WTC11 (cell line): ENCODE measurements around the gene SAT2. TPM values are rescaled to one million over a fixed set of nuclear protein-coding genes. Genes with fewer than 3 reads are reported as not detected.

Experiments
- ATAC-seq: fragments of 200-7000 bp; cut with Tn5 transposase; 2 replicates; pipeline ENCODE4 v1.10.0; 2021; ENCODE audit warnings: mild to moderate bottlenecking, moderate library complexity
- CTCF ChIA-PET: fragments of 300-600 bp; sonication (Branson Sonifier 250); formaldehyde crosslinking; loops from one replicate; lab custom pipeline; 2021; ENCODE audit warnings: antibody characterized with exemption; lab: Charles Lee
- POLR2A ChIA-PET: fragments of 350-600 bp; sonication (Branson Sonifier 250); formaldehyde crosslinking; loops from one replicate; lab custom pipeline; 2021; ENCODE audit warnings: antibody characterized with exemption; lab: Charles Lee
- DNase-seq: peaks from one replicate; pipeline ENCODE4 v3.0.0; 2021; ENCODE audit warnings: low spot score
- H3K27ac Mint-ChIP-seq: 2 replicates; pipeline ENCODE4 v1.8.0; 2021; ENCODE audit warnings: mixed read lengths
- H3K27me3 Mint-ChIP-seq: 2 replicates; pipeline ENCODE4 v1.8.0; 2021; ENCODE audit warnings: low read depth, mild to moderate bottlenecking, moderate library complexity, mixed read lengths
- H3K36me3 Mint-ChIP-seq: 2 replicates; pipeline ENCODE4 v1.8.0; 2021; ENCODE audit warnings: mixed read lengths
- H3K4me1 Mint-ChIP-seq: 2 replicates; pipeline ENCODE4 v1.8.0; 2022; ENCODE audit warnings: mixed read lengths
- H3K4me3 Mint-ChIP-seq: 2 replicates; pipeline ENCODE4 v1.8.0; 2021; ENCODE audit warnings: mild to moderate bottlenecking, moderate library complexity, mixed read lengths
- H3K9me3 Mint-ChIP-seq: 2 replicates; pipeline ENCODE4 v1.8.0; 2021; ENCODE audit warnings: mixed read lengths
- NFATC4 ChIP-seq: fragments of 250-450 bp; sonication (Bioruptor Pico); IDR thresholded peaks from 2 replicates; pipeline ENCODE4 v1.9.0; 2021; ENCODE audit warnings: mild to moderate bottlenecking
- NFE2L1 ChIP-seq: sonication (generic); formaldehyde crosslinking; IDR thresholded peaks from 2 replicates; pipeline ENCODE4 v1.8.1; 2023; ENCODE audit warnings: missing genetic modification reagents
- OVOL2 ChIP-seq: fragments of 250-450 bp; sonication (Bioruptor Pico); IDR thresholded peaks from 2 replicates; pipeline ENCODE4 v1.9.0; 2021; ENCODE audit warnings: mild to moderate bottlenecking, borderline replicate concordance
- TEAD1 ChIP-seq: sonication (generic); formaldehyde crosslinking; IDR thresholded peaks from 2 replicates; pipeline ENCODE4 v1.8.0; 2022; ENCODE audit warnings: mild to moderate bottlenecking, missing genetic modification reagents
- ZNF121 ChIP-seq: sonication (generic); formaldehyde crosslinking; IDR thresholded peaks from 2 replicates; pipeline ENCODE4 v1.8.0; 2023; ENCODE audit warnings: missing genetic modification reagents
- total RNA-seq: library from RNA; stranded (reverse); gene quantifications from 3 replicates; pipeline ENCODE4 v1.2.3, GENCODE V29; 2021
- TF ChIP-seq, protein P1 (sequence below): fragments of 250-450 bp; sonication (Bioruptor Pico); IDR thresholded peaks from 2 replicates; pipeline ENCODE4 v1.9.0; 2021; ENCODE audit warnings: mild to moderate bottlenecking
- TF ChIP-seq, protein P2 (sequence below): fragments of 250-450 bp; sonication (Bioruptor Pico); IDR thresholded peaks from 2 replicates; pipeline ENCODE4 v1.9.0; 2021; ENCODE audit warnings: mild to moderate bottlenecking, borderline replicate concordance
- TF ChIP-seq, protein P3 (sequence below): sonication (generic); formaldehyde crosslinking; IDR thresholded peaks from 2 replicates; pipeline ENCODE4 v1.8.0; 2022; ENCODE audit warnings: mild to moderate bottlenecking, missing genetic modification reagents
- TF ChIP-seq, protein P4 (sequence below): sonication (generic); formaldehyde crosslinking; IDR thresholded peaks from 2 replicates; pipeline ENCODE4 v1.8.1; 2022; ENCODE audit warnings: low read depth, mild to moderate bottlenecking, moderate library complexity, missing genetic modification reagents, borderline replicate concordance
- TF ChIP-seq, protein P5 (sequence below): sonication (generic); formaldehyde crosslinking; IDR thresholded peaks from 2 replicates; pipeline ENCODE4 v1.8.1; 2022; ENCODE audit warnings: mild to moderate bottlenecking, missing genetic modification reagents, moderate library complexity, borderline replicate concordance
- TF ChIP-seq, protein P6 (sequence below): sonication (generic); formaldehyde crosslinking; IDR thresholded peaks from 2 replicates; pipeline ENCODE4 v1.8.1; 2022; ENCODE audit warnings: low read depth, missing genetic modification reagents, borderline replicate concordance
- TF ChIP-seq, protein P7 (sequence below): sonication (generic); formaldehyde crosslinking; IDR thresholded peaks from 2 replicates; pipeline ENCODE4 v1.8.1; 2023; ENCODE audit warnings: mild to moderate bottlenecking, moderate library complexity, missing genetic modification reagents

Gene SAT2
- total RNA-seq, 1 experiment from 2014 or later, result 75.8 TPM

DNA sequence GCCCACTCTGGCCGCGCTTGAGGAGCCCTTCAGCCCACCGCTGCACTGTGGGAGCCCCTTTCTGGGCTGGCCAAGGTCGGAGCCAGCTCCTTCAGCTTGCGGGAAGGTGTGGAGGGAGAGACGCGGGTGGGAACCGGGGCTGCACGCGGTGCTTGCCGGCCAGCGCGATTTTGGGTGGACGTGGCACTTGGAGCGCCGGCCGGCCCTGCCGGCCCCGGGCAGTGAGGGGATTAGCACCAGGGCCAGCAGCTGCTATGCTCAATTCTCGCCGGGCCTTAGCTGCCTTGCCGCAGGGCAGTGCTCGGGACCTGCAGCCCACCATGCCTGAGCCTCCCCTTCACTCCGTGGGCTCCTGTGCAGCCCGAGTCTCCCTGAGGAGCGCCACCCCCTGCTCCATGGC lies 13.2 kb upstream of the SAT2 start:
- TF ChIP-seq, protein P1, sequence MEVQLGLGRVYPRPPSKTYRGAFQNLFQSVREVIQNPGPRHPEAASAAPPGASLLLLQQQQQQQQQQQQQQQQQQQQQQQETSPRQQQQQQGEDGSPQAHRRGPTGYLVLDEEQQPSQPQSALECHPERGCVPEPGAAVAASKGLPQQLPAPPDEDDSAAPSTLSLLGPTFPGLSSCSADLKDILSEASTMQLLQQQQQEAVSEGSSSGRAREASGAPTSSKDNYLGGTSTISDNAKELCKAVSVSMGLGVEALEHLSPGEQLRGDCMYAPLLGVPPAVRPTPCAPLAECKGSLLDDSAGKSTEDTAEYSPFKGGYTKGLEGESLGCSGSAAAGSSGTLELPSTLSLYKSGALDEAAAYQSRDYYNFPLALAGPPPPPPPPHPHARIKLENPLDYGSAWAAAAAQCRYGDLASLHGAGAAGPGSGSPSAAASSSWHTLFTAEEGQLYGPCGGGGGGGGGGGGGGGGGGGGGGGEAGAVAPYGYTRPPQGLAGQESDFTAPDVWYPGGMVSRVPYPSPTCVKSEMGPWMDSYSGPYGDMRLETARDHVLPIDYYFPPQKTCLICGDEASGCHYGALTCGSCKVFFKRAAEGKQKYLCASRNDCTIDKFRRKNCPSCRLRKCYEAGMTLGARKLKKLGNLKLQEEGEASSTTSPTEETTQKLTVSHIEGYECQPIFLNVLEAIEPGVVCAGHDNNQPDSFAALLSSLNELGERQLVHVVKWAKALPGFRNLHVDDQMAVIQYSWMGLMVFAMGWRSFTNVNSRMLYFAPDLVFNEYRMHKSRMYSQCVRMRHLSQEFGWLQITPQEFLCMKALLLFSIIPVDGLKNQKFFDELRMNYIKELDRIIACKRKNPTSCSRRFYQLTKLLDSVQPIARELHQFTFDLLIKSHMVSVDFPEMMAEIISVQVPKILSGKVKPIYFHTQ (CRISPR knock-in tag), result no peak
- TF ChIP-seq, protein P2, sequence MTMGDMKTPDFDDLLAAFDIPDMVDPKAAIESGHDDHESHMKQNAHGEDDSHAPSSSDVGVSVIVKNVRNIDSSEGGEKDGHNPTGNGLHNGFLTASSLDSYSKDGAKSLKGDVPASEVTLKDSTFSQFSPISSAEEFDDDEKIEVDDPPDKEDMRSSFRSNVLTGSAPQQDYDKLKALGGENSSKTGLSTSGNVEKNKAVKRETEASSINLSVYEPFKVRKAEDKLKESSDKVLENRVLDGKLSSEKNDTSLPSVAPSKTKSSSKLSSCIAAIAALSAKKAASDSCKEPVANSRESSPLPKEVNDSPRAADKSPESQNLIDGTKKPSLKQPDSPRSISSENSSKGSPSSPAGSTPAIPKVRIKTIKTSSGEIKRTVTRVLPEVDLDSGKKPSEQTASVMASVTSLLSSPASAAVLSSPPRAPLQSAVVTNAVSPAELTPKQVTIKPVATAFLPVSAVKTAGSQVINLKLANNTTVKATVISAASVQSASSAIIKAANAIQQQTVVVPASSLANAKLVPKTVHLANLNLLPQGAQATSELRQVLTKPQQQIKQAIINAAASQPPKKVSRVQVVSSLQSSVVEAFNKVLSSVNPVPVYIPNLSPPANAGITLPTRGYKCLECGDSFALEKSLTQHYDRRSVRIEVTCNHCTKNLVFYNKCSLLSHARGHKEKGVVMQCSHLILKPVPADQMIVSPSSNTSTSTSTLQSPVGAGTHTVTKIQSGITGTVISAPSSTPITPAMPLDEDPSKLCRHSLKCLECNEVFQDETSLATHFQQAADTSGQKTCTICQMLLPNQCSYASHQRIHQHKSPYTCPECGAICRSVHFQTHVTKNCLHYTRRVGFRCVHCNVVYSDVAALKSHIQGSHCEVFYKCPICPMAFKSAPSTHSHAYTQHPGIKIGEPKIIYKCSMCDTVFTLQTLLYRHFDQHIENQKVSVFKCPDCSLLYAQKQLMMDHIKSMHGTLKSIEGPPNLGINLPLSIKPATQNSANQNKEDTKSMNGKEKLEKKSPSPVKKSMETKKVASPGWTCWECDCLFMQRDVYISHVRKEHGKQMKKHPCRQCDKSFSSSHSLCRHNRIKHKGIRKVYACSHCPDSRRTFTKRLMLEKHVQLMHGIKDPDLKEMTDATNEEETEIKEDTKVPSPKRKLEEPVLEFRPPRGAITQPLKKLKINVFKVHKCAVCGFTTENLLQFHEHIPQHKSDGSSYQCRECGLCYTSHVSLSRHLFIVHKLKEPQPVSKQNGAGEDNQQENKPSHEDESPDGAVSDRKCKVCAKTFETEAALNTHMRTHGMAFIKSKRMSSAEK (CRISPR knock-in tag), result no peak
- TF ChIP-seq TEAD1 (CRISPR knock-in tag) (no peak), NFE2L1 (CRISPR knock-in tag) (no peak), OVOL2 (no peak), NFATC4 (CRISPR knock-in tag) (no peak), ZNF121 (CRISPR knock-in tag) (no peak)
- TF ChIP-seq, protein P3, sequence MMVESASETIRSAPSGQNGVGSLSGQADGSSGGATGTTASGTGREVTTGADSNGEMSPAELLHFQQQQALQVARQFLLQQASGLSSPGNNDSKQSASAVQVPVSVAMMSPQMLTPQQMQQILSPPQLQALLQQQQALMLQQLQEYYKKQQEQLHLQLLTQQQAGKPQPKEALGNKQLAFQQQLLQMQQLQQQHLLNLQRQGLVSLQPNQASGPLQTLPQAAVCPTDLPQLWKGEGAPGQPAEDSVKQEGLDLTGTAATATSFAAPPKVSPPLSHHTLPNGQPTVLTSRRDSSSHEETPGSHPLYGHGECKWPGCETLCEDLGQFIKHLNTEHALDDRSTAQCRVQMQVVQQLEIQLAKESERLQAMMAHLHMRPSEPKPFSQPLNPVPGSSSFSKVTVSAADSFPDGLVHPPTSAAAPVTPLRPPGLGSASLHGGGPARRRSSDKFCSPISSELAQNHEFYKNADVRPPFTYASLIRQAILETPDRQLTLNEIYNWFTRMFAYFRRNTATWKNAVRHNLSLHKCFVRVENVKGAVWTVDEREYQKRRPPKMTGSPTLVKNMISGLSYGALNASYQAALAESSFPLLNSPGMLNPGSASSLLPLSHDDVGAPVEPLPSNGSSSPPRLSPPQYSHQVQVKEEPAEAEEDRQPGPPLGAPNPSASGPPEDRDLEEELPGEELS (CRISPR knock-in tag), result no peak
- TF ChIP-seq, protein P4, sequence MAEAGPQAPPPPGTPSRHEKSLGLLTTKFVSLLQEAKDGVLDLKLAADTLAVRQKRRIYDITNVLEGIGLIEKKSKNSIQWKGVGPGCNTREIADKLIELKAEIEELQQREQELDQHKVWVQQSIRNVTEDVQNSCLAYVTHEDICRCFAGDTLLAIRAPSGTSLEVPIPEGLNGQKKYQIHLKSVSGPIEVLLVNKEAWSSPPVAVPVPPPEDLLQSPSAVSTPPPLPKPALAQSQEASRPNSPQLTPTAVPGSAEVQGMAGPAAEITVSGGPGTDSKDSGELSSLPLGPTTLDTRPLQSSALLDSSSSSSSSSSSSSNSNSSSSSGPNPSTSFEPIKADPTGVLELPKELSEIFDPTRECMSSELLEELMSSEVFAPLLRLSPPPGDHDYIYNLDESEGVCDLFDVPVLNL (CRISPR knock-in tag), result no peak
- TF ChIP-seq, protein P5, sequence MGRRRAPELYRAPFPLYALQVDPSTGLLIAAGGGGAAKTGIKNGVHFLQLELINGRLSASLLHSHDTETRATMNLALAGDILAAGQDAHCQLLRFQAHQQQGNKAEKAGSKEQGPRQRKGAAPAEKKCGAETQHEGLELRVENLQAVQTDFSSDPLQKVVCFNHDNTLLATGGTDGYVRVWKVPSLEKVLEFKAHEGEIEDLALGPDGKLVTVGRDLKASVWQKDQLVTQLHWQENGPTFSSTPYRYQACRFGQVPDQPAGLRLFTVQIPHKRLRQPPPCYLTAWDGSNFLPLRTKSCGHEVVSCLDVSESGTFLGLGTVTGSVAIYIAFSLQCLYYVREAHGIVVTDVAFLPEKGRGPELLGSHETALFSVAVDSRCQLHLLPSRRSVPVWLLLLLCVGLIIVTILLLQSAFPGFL (CRISPR knock-in tag), result no peak
- TF ChIP-seq, protein P6, sequence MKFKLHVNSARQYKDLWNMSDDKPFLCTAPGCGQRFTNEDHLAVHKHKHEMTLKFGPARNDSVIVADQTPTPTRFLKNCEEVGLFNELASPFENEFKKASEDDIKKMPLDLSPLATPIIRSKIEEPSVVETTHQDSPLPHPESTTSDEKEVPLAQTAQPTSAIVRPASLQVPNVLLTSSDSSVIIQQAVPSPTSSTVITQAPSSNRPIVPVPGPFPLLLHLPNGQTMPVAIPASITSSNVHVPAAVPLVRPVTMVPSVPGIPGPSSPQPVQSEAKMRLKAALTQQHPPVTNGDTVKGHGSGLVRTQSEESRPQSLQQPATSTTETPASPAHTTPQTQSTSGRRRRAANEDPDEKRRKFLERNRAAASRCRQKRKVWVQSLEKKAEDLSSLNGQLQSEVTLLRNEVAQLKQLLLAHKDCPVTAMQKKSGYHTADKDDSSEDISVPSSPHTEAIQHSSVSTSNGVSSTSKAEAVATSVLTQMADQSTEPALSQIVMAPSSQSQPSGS (CRISPR knock-in tag), result no peak
- TF ChIP-seq, protein P7, sequence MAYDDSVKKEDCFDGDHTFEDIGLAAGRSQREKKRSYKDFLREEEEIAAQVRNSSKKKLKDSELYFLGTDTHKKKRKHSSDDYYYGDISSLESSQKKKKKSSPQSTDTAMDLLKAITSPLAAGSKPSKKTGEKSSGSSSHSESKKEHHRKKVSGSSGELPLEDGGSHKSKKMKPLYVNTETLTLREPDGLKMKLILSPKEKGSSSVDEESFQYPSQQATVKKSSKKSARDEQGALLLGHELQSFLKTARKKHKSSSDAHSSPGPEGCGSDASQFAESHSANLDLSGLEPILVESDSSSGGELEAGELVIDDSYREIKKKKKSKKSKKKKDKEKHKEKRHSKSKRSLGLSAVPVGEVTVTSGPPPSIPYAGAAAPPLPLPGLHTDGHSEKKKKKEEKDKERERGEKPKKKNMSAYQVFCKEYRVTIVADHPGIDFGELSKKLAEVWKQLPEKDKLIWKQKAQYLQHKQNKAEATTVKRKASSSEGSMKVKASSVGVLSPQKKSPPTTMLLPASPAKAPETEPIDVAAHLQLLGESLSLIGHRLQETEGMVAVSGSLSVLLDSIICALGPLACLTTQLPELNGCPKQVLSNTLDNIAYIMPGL (CRISPR knock-in tag), result no peak
- H3K4me3 Mint-ChIP-seq, result no peak overlapping the region
- ChIA-PET CTCF (interaction anchor here (1.4 to 3.7 kb wide), 4 partner anchors 8 to 51 kb away, joined by 4 to 23 read pairs (median 14); partner anchors contain the start of genes SOX15, TP53 and WRAP53), POLR2A (no interaction called here)
- H3K9me3 Mint-ChIP-seq, result peaks cover 7% of the 10 kb centered on the region
- DNase-seq (no peak), ATAC-seq (no peak)
- H3K27ac Mint-ChIP-seq, result no peak overlapping the region
- no peaks in the 10 kb centered on the region for H3K36me3 Mint-ChIP-seq
- peaks cover 11% of the 10 kb centered on the region for H3K27me3 Mint-ChIP-seq
- H3K4me1 Mint-ChIP-seq, result peaks cover 10% of the 10 kb centered on the region
